ENCODE data around the gene ZNRD2.
A peak's percentile ranks its signal among the peaks of the same experiment; 100 is the strongest.

The ZNRD2 gene

GRCh38 chr11:65558930-65559509 lies 11.3 kb upstream of the ZNRD2 start (continued):
- TF ChIP-seq ZBTB11 (tag by site-specific recombination; conservative IDR thresholded peaks at IDR 0.05; ENCODE audit: low read depth) (no peak), PRDM6 (tag by site-specific recombination; IDR thresholded peaks at IDR 0.05) (no peak), REPIN1 (tag by site-specific recombination; IDR thresholded peaks at IDR 0.05; ENCODE audit: low read depth) (no peak), GLIS1 (tag by site-specific recombination; IDR thresholded peaks at IDR 0.05) (peak; percentile 92), ZNF624 (tag by site-specific recombination; IDR thresholded peaks at IDR 0.05) (no peak), ZNF266 (tag by site-specific recombination; IDR thresholded peaks at IDR 0.05; ENCODE audit: low read depth) (no peak), ZNF791 (tag by site-specific recombination; IDR thresholded peaks at IDR 0.05) (no peak), ZNF423 (tag by site-specific recombination; IDR thresholded peaks at IDR 0.05) (peak; percentile 56; the same call in 1 of the 2 replicates), PRDM2 (tag by site-specific recombination; IDR thresholded peaks at IDR 0.05; ENCODE audit: borderline replicate concordance) (no peak), HOXC10 (CRISPR knock-in tag; IDR thresholded peaks at IDR 0.05) (no peak), HOXD13 (CRISPR knock-in tag; IDR thresholded peaks at IDR 0.05; ENCODE audit: borderline replicate concordance) (no peak), ZNF792 (tag by site-specific recombination; IDR thresholded peaks at IDR 0.05) (no peak), BCL6B (tag by site-specific recombination; IDR thresholded peaks at IDR 0.05) (no peak)
- TF ChIP-seq, protein P1, sequence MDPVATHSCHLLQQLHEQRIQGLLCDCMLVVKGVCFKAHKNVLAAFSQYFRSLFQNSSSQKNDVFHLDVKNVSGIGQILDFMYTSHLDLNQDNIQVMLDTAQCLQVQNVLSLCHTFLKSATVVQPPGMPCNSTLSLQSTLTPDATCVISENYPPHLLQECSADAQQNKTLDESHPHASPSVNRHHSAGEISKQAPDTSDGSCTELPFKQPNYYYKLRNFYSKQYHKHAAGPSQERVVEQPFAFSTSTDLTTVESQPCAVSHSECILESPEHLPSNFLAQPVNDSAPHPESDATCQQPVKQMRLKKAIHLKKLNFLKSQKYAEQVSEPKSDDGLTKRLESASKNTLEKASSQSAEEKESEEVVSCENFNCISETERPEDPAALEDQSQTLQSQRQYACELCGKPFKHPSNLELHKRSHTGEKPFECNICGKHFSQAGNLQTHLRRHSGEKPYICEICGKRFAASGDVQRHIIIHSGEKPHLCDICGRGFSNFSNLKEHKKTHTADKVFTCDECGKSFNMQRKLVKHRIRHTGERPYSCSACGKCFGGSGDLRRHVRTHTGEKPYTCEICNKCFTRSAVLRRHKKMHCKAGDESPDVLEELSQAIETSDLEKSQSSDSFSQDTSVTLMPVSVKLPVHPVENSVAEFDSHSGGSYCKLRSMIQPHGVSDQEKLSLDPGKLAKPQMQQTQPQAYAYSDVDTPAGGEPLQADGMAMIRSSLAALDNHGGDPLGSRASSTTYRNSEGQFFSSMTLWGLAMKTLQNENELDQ (tag by site-specific recombination; IDR thresholded peaks at IDR 0.05; ENCODE audit: low read depth), result no peak
- TF ChIP-seq, protein P2, sequence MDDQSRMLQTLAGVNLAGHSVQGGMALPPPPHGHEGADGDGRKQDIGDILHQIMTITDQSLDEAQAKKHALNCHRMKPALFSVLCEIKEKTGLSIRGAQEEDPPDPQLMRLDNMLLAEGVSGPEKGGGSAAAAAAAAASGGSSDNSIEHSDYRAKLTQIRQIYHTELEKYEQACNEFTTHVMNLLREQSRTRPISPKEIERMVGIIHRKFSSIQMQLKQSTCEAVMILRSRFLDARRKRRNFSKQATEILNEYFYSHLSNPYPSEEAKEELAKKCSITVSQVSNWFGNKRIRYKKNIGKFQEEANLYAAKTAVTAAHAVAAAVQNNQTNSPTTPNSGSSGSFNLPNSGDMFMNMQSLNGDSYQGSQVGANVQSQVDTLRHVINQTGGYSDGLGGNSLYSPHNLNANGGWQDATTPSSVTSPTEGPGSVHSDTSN (CRISPR knock-in tag; IDR thresholded peaks at IDR 0.05), result no peak
- TF ChIP-seq, protein P3, sequence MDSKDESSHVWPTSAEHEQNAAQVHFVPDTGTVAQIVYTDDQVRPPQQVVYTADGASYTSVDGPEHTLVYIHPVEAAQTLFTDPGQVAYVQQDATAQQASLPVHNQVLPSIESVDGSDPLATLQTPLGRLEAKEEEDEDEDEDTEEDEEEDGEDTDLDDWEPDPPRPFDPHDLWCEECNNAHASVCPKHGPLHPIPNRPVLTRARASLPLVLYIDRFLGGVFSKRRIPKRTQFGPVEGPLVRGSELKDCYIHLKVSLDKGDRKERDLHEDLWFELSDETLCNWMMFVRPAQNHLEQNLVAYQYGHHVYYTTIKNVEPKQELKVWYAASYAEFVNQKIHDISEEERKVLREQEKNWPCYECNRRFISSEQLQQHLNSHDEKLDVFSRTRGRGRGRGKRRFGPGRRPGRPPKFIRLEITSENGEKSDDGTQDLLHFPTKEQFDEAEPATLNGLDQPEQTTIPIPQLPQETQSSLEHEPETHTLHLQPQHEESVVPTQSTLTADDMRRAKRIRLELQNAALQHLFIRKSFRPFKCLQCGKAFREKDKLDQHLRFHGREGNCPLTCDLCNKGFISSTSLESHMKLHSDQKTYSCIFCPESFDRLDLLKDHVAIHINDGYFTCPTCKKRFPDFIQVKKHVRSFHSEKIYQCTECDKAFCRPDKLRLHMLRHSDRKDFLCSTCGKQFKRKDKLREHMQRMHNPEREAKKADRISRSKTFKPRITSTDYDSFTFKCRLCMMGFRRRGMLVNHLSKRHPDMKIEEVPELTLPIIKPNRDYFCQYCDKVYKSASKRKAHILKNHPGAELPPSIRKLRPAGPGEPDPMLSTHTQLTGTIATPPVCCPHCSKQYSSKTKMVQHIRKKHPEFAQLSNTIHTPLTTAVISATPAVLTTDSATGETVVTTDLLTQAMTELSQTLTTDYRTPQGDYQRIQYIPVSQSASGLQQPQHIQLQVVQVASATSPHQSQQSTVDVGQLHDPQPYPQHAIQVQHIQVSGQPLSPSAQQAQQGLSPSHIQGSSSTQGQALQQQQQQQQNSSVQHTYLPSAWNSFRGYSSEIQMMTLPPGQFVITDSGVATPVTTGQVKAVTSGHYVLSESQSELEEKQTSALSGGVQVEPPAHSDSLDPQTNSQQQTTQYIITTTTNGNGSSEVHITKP (tag by site-specific recombination; IDR thresholded peaks at IDR 0.05), result no peak
